ENCODE data around the gene RNF220.

Gene RNF220

GRCh38 chr1:44405031-44405797, at the start of gene RNF220:
Gene RNF220, plus strand, starts transcription at chr1:44405255.
- peak in 1 of 2 experiments; percentile 21 for DNase-seq

GRCh38 chr1:44355582-44356305, 49.3 kb upstream of the RNF220 start:
- no peak for DNase-seq

- no peak for DNase-seq
Observed at GRCh38 chr1:44357710-44358109, 47.3 kb upstream of the RNF220 start.

GRCh38 chr1:44359234-44359935, 45.7 kb upstream of the RNF220 start:
- no peak for DNase-seq

- DNase-seq, result peak in 1 of 2 experiments; percentile 13
Observed at GRCh38 chr1:44361478-44361877, 43.6 kb upstream of the RNF220 start.

- no peak for DNase-seq
Observed at GRCh38 chr1:44366371-44366975, 38.6 kb upstream of the RNF220 start.

GRCh38 chr1:44367944-44368343, 37.1 kb upstream of the RNF220 start:
- DNase-seq, result no peak

GRCh38 chr1:44368471-44369151, 36.4 kb upstream of the RNF220 start:
- no peak for DNase-seq

GRCh38 chr1:44371206-44371605, 33.8 kb upstream of the RNF220 start:
- no peak for DNase-seq

- no peak for DNase-seq
Observed at GRCh38 chr1:44375547-44375946, 29.5 kb upstream of the RNF220 start.

- DNase-seq, result peak in 1 of 2 experiments; percentile 5
Observed at GRCh38 chr1:44377925-44378784, 26.9 kb upstream of the RNF220 start.

- no peak for DNase-seq
Observed at GRCh38 chr1:44380666-44381177, 24.3 kb upstream of the RNF220 start.

- no peak for DNase-seq
Observed at GRCh38 chr1:44388551-44388950, 16.5 kb upstream of the RNF220 start.

- DNase-seq, result no peak
Observed at GRCh38 chr1:44389437-44389836, 15.6 kb upstream of the RNF220 start.

- no peak for DNase-seq
Observed at GRCh38 chr1:44390277-44390676, 14.8 kb upstream of the RNF220 start.

GRCh38 chr1:44401256-44402228, 3.5 kb upstream of the RNF220 start:
- DNase-seq, result no peak

GRCh38 chr1:44405798-44406736, 1.0 kb downstream of the RNF220 start:
- DNase-seq, result no peak

- no peak for DNase-seq
Observed at GRCh38 chr1:44406737-44407429, 1.8 kb downstream of the RNF220 start.
